HEK293 (cell line): Measurements from ENCODE around the gene ITPA.

Experiments
- CTCF ChIA-PET: fragments of 350-600 bp; formaldehyde crosslinking; extraction: SDS; loops from one replicate; lab custom pipeline; 2021; ENCODE audit warnings: antibody characterized with exemption; lab: Yijun Ruan, JAX
- POLR2A ChIA-PET: fragments of 300-600 bp; formaldehyde crosslinking; extraction: SDS; loops from one replicate; lab custom pipeline; 2020; ENCODE audit warnings: antibody characterized with exemption, inconsistent platforms; lab: Yijun Ruan, JAX
- H3K27ac ChIP-seq: fragments of 200-500 bp; sonication (Bioruptor generic); 2 replicates; pipeline ENCODE4 v1.5.1; 2014; ENCODE audit warnings: low read depth, low read length, control low read depth, inconsistent platforms; ENCODE audit errors: extremely low read depth
- H3K36me3 ChIP-seq, 2 experiments: fragments of 200-500 bp in 1 of 2; sonication (Bioruptor generic) in 1 of 2; 1 replicate in 1 of 2; 2 replicates in 1 of 2; pipeline ENCODE4 v1.5.1; 2014 to 2017; ENCODE audit warnings: inconsistent platforms in 2 of 2, low read length in 2 of 2; ENCODE audit not compliant: control insufficient read depth in 2 of 2, insufficient read depth in 1 of 2
- H3K4me1 ChIP-seq: fragments of 200-500 bp; sonication (Bioruptor generic); 2 replicates; pipeline ENCODE4 v1.5.1; 2014; ENCODE audit warnings: mild to moderate bottlenecking, low read length, inconsistent platforms; ENCODE audit not compliant: control insufficient read depth, insufficient read depth
- H3K4me3 ChIP-seq: 2 replicates; pipeline ENCODE4 v1.5.1; 2011; ENCODE audit warnings: low read depth, mild to moderate bottlenecking, control low read depth, low read length, moderate library complexity
- H3K9me3 ChIP-seq: fragments of 200-500 bp; sonication (Bioruptor generic); 2 replicates; pipeline ENCODE4 v1.5.1; 2014; ENCODE audit warnings: low read depth, low read length, inconsistent platforms; ENCODE audit not compliant: control insufficient read depth, insufficient read depth
- ATF2 ChIP-seq: fragments of 450-650 bp; formaldehyde crosslinking; IDR thresholded peaks from 2 replicates; pipeline ENCODE4 v1.5.1; 2016; ENCODE audit warnings: missing biosample characterization, missing genetic modification characterization, low read depth
- HIC1 ChIP-seq: fragments of 450-650 bp; formaldehyde crosslinking; IDR thresholded peaks from 2 replicates; pipeline ENCODE4 v1.5.1; 2016; ENCODE audit warnings: missing biosample characterization, missing genetic modification characterization
- KLF16 ChIP-seq: fragments of 450-650 bp; formaldehyde crosslinking; IDR thresholded peaks from 2 replicates; pipeline ENCODE4 v1.5.1; 2017; ENCODE audit warnings: missing biosample characterization, missing genetic modification characterization
- SCRT2 ChIP-seq: fragments of 450-650 bp; formaldehyde crosslinking; IDR thresholded peaks from 2 replicates; pipeline ENCODE4 v1.5.1; 2016; ENCODE audit warnings: missing biosample characterization, missing genetic modification characterization
- ZEB2 ChIP-seq: fragments of 450-650 bp; formaldehyde crosslinking; IDR thresholded peaks from 2 replicates; pipeline ENCODE4 v1.5.1; 2016; ENCODE audit warnings: missing biosample characterization, missing genetic modification characterization
- ZFP37 ChIP-seq: fragments of 450-650 bp; formaldehyde crosslinking; IDR thresholded peaks from 2 replicates; pipeline ENCODE4 v1.5.1; 2016; ENCODE audit warnings: missing biosample characterization, missing genetic modification characterization
- ZNF18 ChIP-seq: fragments of 450-650 bp; formaldehyde crosslinking; IDR thresholded peaks from 2 replicates; pipeline ENCODE4 v1.5.1; 2016; ENCODE audit warnings: missing biosample characterization, missing genetic modification characterization
- ZNF184 ChIP-seq: fragments of 450-650 bp; IDR thresholded peaks from 2 replicates; pipeline ENCODE4 v1.5.1; 2018; ENCODE audit warnings: missing biosample characterization, mild to moderate bottlenecking, missing genetic modification characterization
- ZNF2 ChIP-seq: fragments of 450-650 bp; formaldehyde crosslinking; IDR thresholded peaks from 2 replicates; pipeline ENCODE4 v1.5.1; 2016; ENCODE audit warnings: missing biosample characterization, missing genetic modification characterization
- ZNF221 ChIP-seq: fragments of 450-650 bp; formaldehyde crosslinking; IDR thresholded peaks from 2 replicates; pipeline ENCODE4 v1.5.1; 2017; ENCODE audit warnings: missing biosample characterization, missing genetic modification characterization, borderline replicate concordance
- ZNF26 ChIP-seq: fragments of 450-650 bp; formaldehyde crosslinking; IDR thresholded peaks from 2 replicates; pipeline ENCODE4 v1.5.1; 2016; ENCODE audit warnings: missing biosample characterization, missing genetic modification characterization
- ZNF280C ChIP-seq: fragments of 450-650 bp; formaldehyde crosslinking; IDR thresholded peaks from 2 replicates; pipeline ENCODE4 v1.5.1; 2016; ENCODE audit warnings: missing biosample characterization, missing genetic modification characterization
- ZNF280D ChIP-seq: fragments of 450-650 bp; formaldehyde crosslinking; IDR thresholded peaks from 2 replicates; pipeline ENCODE4 v1.5.1; 2016; ENCODE audit warnings: missing biosample characterization, missing genetic modification characterization
- ZNF362 ChIP-seq: fragments of 450-650 bp; formaldehyde crosslinking; IDR thresholded peaks from 2 replicates; pipeline ENCODE4 v1.5.1; 2016; ENCODE audit warnings: missing biosample characterization, missing genetic modification characterization
- ZNF394 ChIP-seq: fragments of 450-650 bp; formaldehyde crosslinking; IDR thresholded peaks from 2 replicates; pipeline ENCODE4 v1.5.1; 2016; ENCODE audit warnings: missing biosample characterization, missing genetic modification characterization, mild to moderate bottlenecking, moderate library complexity, borderline replicate concordance
- ZNF629 ChIP-seq: fragments of 450-650 bp; formaldehyde crosslinking; IDR thresholded peaks from 2 replicates; pipeline ENCODE4 v1.5.1; 2017; ENCODE audit warnings: missing biosample characterization, missing genetic modification characterization
- ZNF645 ChIP-seq: fragments of 450-650 bp; formaldehyde crosslinking; IDR thresholded peaks from 2 replicates; pipeline ENCODE4; 2016; ENCODE audit warnings: missing biosample characterization, missing genetic modification characterization
- ZNF768 ChIP-seq: fragments of 450-650 bp; formaldehyde crosslinking; IDR thresholded peaks from 2 replicates; pipeline ENCODE4 v1.5.1; 2018; ENCODE audit warnings: missing biosample characterization, mild to moderate bottlenecking, missing genetic modification characterization
- ZXDB ChIP-seq: fragments of 450-650 bp; formaldehyde crosslinking; IDR thresholded peaks from 2 replicates; pipeline ENCODE4 v1.5.1; 2016; ENCODE audit warnings: missing biosample characterization, missing genetic modification characterization

The ITPA gene

GRCh38 chr20:3231889-3232588 lies 22.7 kb downstream of the ITPA start:
- Histone ChIP-seq H3K27ac (no peak overlapping the region), H3K36me3 (peaks cover 0 to 9% of the 10 kb centered on the region in 2 experiments; a peak in 1 of 3 replicates), H3K9me3 (no peaks in the 10 kb centered on the region), H3K4me3 (no peak overlapping the region), H3K4me1 (no peaks in the 10 kb centered on the region)
- TF ChIP-seq ZNF280C (tag by site-specific recombination) (no peak), ZNF26 (tag by site-specific recombination) (no peak), ZFP37 (tag by site-specific recombination) (no peak), ZNF221 (tag by site-specific recombination) (no peak), ZNF18 (tag by site-specific recombination) (no peak), ZNF2 (tag by site-specific recombination) (no peak), ZNF184 (tag by site-specific recombination) (no peak), ZNF362 (tag by site-specific recombination) (no peak), ZEB2 (tag by site-specific recombination) (no peak), ZNF394 (no peak), ZNF768 (tag by site-specific recombination) (no peak), ZNF629 (tag by site-specific recombination) (no peak), HIC1 (tag by site-specific recombination) (no peak), ZXDB (no peak), ZNF645 (tag by site-specific recombination) (no peak), ZNF280D (no peak), SCRT2 (tag by site-specific recombination) (no peak), ATF2 (tag by site-specific recombination) (no peak), KLF16 (tag by site-specific recombination) (no peak)
- CTCF ChIA-PET, result interaction anchor here (0.6 to 1.8 kb wide), 6 partner anchors 18 to 1795 kb away, joined by 3 to 6 read pairs (median 3); no protein-coding TSS in a partner anchor
- POLR2A ChIA-PET, result no interaction called here
